ENCODE results near the gene HSPB7.

The HSPB7 gene

DNA sequence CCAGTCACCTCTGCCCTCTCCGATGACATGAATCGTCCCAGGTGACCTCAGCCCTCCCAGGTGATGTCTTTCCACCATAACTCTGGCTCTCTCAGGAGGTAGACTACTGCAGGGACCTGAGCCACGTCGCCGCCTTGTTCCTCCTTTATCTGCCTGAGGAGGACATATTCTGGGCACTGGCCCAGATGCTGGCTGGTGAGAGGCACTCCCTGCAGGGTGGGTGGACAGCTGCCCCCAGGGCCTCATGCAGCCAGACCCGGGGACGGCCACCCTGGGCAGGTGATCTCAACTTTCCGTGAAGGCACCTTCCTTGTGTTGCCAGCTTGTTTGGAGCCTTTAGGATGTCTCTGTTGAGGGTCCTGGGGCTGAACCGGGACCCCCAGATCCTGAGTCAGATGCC, 28.1 kb downstream of the HSPB7 start:
- Histone ChIP-seq H3K4me3 (ENCODE audit: low read depth in 1 of 2, low read length in 2 of 2) (no peak overlapping the region), H4K20me1 (ENCODE audit: insufficient read depth, low read length) (no peaks in the 10 kb centered on the region; the same call in 1 of the 2 replicates), H3K4me1 (ENCODE audit: insufficient read depth, low read length) (no peaks in the 10 kb centered on the region), H2AFZ (ENCODE audit: low read depth, low read length) (no peak overlapping the region), H3K79me2 (ENCODE audit: insufficient read depth, low read length) (no peaks in the 10 kb centered on the region), H3K9ac (ENCODE audit: low read depth, low read length) (no peak overlapping the region), H3K4me2 (ENCODE audit: insufficient read depth, low read length) (no peak overlapping the region), H3K27me3 (ENCODE audit: insufficient read depth, low read length, poor library complexity) (no peaks in the 10 kb centered on the region), H3K9me3 (ENCODE audit: insufficient read depth, low read length, severe bottlenecking) (no peaks in the 10 kb centered on the region), H3K36me3 (ENCODE audit: insufficient read depth, low read length) (no peaks in the 10 kb centered on the region), H3K27ac (ENCODE audit: low read length) (no peak overlapping the region)
- DNase-seq: no peak
- no peak for TF ChIP-seq EZH2 (IDR thresholded peaks at IDR 0.05; ENCODE audit: borderline replicate concordance, low read depth, low read length, severe bottlenecking)
- TF ChIP-seq, protein P1, sequence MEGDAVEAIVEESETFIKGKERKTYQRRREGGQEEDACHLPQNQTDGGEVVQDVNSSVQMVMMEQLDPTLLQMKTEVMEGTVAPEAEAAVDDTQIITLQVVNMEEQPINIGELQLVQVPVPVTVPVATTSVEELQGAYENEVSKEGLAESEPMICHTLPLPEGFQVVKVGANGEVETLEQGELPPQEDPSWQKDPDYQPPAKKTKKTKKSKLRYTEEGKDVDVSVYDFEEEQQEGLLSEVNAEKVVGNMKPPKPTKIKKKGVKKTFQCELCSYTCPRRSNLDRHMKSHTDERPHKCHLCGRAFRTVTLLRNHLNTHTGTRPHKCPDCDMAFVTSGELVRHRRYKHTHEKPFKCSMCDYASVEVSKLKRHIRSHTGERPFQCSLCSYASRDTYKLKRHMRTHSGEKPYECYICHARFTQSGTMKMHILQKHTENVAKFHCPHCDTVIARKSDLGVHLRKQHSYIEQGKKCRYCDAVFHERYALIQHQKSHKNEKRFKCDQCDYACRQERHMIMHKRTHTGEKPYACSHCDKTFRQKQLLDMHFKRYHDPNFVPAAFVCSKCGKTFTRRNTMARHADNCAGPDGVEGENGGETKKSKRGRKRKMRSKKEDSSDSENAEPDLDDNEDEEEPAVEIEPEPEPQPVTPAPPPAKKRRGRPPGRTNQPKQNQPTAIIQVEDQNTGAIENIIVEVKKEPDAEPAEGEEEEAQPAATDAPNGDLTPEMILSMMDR (IDR thresholded peaks at IDR 0.05; ENCODE audit: borderline replicate concordance, extremely low read depth, low read length, poor library complexity, severe bottlenecking): no peak
- ATAC-seq (ENCODE audit: insufficient read depth, low read depth): no peak

DNA sequence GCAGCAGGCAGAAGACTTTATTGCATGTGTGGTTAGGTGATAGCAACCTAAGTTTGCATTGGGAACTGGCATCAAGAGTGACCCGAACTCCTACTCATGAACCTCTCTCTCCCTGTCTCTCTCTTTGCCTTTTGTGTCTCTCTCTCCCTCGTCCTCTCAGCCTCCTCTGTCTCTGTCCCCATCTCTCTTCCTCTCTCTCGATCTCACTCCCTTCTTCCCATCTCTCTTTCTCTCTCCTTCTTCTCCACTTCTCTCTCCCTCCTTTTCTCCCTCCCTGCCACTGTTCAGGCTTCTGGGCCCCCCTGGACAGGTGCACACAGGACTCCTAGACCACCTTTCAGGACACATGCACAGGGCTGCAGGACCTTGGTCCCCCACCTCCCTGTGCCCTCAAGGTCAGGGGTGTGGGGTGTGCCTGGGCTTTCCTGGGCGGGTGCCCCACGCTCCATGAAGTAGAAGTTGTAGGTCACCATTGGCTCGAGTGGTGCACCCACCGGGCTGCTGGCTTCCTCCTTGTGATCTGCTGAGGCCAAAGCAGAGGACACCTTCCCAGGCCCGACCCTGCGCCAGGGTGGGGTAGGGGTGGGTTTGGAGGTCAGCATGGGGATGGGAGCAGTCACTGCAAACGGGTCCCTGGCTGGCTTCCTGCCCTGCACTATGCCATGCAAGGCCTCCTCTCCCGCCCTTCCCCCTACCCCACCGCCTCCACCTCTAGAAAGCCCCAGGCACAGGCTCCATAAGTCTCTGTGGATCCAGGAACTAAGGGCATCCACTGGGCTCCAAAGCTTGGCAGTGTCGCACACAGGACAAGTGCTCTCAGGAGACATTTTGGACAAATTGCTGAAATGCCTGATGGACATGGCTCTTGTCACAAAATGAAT, 28.7 kb downstream of the HSPB7 start:
- Histone ChIP-seq H3K27ac (ENCODE audit: low read length) (no peak overlapping the region), H4K20me1 (ENCODE audit: insufficient read depth, low read length) (no peaks in the 10 kb centered on the region; the same call in 1 of the 2 replicates), H3K4me3 (ENCODE audit: low read depth in 1 of 2, low read length in 2 of 2) (no peak overlapping the region), H3K27me3 (ENCODE audit: insufficient read depth, low read length, poor library complexity) (no peaks in the 10 kb centered on the region), H3K4me1 (ENCODE audit: insufficient read depth, low read length) (no peaks in the 10 kb centered on the region), H3K36me3 (ENCODE audit: insufficient read depth, low read length) (no peaks in the 10 kb centered on the region), H3K9me3 (ENCODE audit: insufficient read depth, low read length, severe bottlenecking) (no peaks in the 10 kb centered on the region), H2AFZ (ENCODE audit: low read depth, low read length) (no peak overlapping the region), H3K79me2 (ENCODE audit: insufficient read depth, low read length) (no peaks in the 10 kb centered on the region), H3K4me2 (ENCODE audit: insufficient read depth, low read length) (no peak overlapping the region), H3K9ac (ENCODE audit: low read depth, low read length) (no peak overlapping the region)
- TF ChIP-seq, protein P1 (IDR thresholded peaks at IDR 0.05; ENCODE audit: borderline replicate concordance, extremely low read depth, low read length, poor library complexity, severe bottlenecking): no peak
- no peak for TF ChIP-seq EZH2 (IDR thresholded peaks at IDR 0.05; ENCODE audit: borderline replicate concordance, low read depth, low read length, severe bottlenecking)
- ATAC-seq (ENCODE audit: insufficient read depth, low read depth) (no peak), DNase-seq (no peak)

DNA sequence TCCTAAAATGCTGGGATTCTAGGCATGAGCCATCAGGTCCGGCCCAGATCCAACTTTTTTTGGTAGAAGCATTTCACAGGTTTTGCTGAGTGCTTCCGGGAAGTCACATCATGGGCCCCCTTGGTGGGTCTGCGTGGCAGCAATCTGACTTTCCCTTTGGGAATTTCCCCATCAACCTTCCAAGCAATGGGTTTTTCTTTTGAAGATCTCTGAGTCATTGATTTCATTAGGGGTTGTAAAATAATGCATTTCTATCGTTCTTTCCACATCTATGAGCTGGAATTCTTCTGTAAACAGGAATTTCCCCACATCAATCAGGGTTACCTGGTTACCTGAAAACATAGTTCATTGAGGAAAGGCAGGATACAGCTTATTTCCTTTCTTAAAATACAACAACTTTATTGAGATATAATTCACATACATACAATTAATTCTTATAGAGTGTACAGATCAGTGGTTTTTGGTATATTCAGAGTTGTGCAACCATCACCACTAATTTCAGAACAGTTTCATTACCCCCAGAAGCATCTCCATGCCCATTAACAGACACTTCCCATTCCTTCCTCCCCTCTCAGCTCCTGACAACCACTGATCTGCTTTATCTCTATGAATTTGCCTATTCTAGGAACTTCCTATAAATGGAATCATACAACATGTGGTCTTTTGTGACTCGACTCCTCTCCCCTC, 32.1 kb downstream of the HSPB7 start:
- H3K4me1 ChIP-seq (ENCODE audit: insufficient read depth, low read length): no peaks in the 10 kb centered on the region
- no peak overlapping the region for H3K9ac ChIP-seq (ENCODE audit: low read depth, low read length)
- no peak overlapping the region for H3K27ac ChIP-seq (ENCODE audit: low read length)
- ATAC-seq (ENCODE audit: insufficient read depth, low read depth) (no peak), DNase-seq (no peak)
- TF ChIP-seq, protein P1 (IDR thresholded peaks at IDR 0.05; ENCODE audit: borderline replicate concordance, extremely low read depth, low read length, poor library complexity, severe bottlenecking): no peak
- no peak for TF ChIP-seq EZH2 (IDR thresholded peaks at IDR 0.05; ENCODE audit: borderline replicate concordance, low read depth, low read length, severe bottlenecking)
- H3K9me3 ChIP-seq (ENCODE audit: insufficient read depth, low read length, severe bottlenecking): peaks cover 2% of the 10 kb centered on the region
- no peaks in the 10 kb centered on the region for H3K36me3 ChIP-seq (ENCODE audit: insufficient read depth, low read length)
- no peaks in the 10 kb centered on the region for H3K27me3 ChIP-seq (ENCODE audit: insufficient read depth, low read length, poor library complexity)
- no peak overlapping the region for H2AFZ ChIP-seq (ENCODE audit: low read depth, low read length)
- H4K20me1 ChIP-seq (ENCODE audit: insufficient read depth, low read length): no peaks in the 10 kb centered on the region
- no peak overlapping the region for H3K4me2 ChIP-seq (ENCODE audit: insufficient read depth, low read length)
- H3K4me3 ChIP-seq (ENCODE audit: low read depth in 1 of 2, low read length in 2 of 2): no peak overlapping the region
- H3K79me2 ChIP-seq (ENCODE audit: insufficient read depth, low read length): no peaks in the 10 kb centered on the region

All from DND-41 (cell line).